HG02943 (cell line): ENCODE measurements around the gene GDI2.
"Not testable (repeated sequence)": the region's sequence is repeated elsewhere in the genome, so short reads cannot be mapped to it uniquely, and the experiment has no call there.

ENCODE experiments used
- ATAC-seq: cut with Tn5 transposase; IDR thresholded peaks from one replicate; pipeline ENCODE4 v1.9.1; 2021; ENCODE audit warnings: mild to moderate bottlenecking, low read depth, moderate library complexity; ENCODE audit not compliant: unreplicated experiment

Gene GDI2

GRCh38 chr10:5829267-5829666 is 16.0 kb upstream of the GDI2 start:
- ATAC-seq: no peak

GRCh38 chr10:5828725-5829124 is 15.5 kb upstream of the GDI2 start:
- ATAC-seq: no peak

GRCh38 chr10:5827841-5828240 is 14.6 kb upstream of the GDI2 start:
- ATAC-seq: no peak

- ATAC-seq: not testable (repeated sequence)
Measured at GRCh38 chr10:5826511-5826910, 13.3 kb upstream of the GDI2 start.

- no peak for ATAC-seq
Measured at GRCh38 chr10:5818894-5819293, 5.7 kb upstream of the GDI2 start.

- ATAC-seq: no peak
Measured at GRCh38 chr10:5818048-5818331, 4.8 kb upstream of the GDI2 start.

GRCh38 chr10:5817322-5818047 is 4.3 kb upstream of the GDI2 start:
- no peak for ATAC-seq

GRCh38 chr10:5816170-5816569 is 2.9 kb upstream of the GDI2 start:
- no peak for ATAC-seq

GRCh38 chr10:5814110-5815107 is 1.2 kb upstream of the GDI2 start:
- no peak for ATAC-seq

GRCh38 chr10:5813091-5813340 is 218 bp downstream of the GDI2 start:
- peak; percentile 17 for ATAC-seq

GRCh38 chr10:5812283-5813090 is 747 bp downstream of the GDI2 start:
- ATAC-seq: peak; percentile 13

GRCh38 chr10:5811387-5811821 is 1.8 kb downstream of the GDI2 start:
- ATAC-seq: no peak

GRCh38 chr10:5810225-5810624 is 3.0 kb downstream of the GDI2 start:
- no peak for ATAC-seq

- no peak for ATAC-seq
Measured at GRCh38 chr10:5809527-5810154, 3.6 kb downstream of the GDI2 start.

- ATAC-seq: not testable (repeated sequence)
Measured at GRCh38 chr10:5808783-5809392, 4.3 kb downstream of the GDI2 start.

- no peak for ATAC-seq
Measured at GRCh38 chr10:5806745-5807144, 6.5 kb downstream of the GDI2 start.

GRCh38 chr10:5805711-5806110 is 7.5 kb downstream of the GDI2 start:
- ATAC-seq: no peak

GRCh38 chr10:5805260-5805659 is 8.0 kb downstream of the GDI2 start:
- ATAC-seq: no peak

GRCh38 chr10:5804386-5804785 is 8.8 kb downstream of the GDI2 start:
- ATAC-seq: no peak

- ATAC-seq: no peak
Measured at GRCh38 chr10:5800782-5801181, 12.5 kb downstream of the GDI2 start.
